IPS DF 19.7 (cell line): ENCODE results near the gene VCX3B.
"Not testable (repeated sequence)": the region's sequence is repeated elsewhere in the genome, so short reads cannot be mapped to it uniquely, and the experiment has no call there.

Source experiments
- DNase-seq: peaks from one replicate; pipeline ENCODE4 v3.0.0-alpha.2; 2013; ENCODE audit warnings: low read depth, low spot score

VCX3B gene

DNA sequence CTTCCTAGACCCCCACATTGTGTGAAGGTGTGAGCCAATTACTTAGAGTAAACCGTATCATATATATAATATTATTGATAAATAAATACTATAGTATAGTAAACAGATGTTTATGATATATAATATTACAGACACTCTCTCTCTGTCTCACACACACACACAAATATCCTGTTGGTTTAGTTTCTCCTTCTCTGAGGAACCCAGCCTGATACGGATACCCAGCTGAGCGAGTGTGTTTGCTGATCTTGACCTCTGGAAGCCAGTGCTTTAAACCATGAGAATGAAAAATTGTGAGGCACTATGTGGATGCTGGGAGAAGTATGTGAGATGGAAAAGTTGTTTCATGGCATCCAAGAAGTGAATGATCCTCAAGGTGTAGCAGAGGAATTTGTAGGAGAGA lies at the start of gene VCX3B:
VCX3B (plus strand) TSS at position 301 of the 400 bp plus-strand sequence. CDS start 621 bp downstream, outside the sequence.
- not testable (repeated sequence) for DNase-seq

DNA sequence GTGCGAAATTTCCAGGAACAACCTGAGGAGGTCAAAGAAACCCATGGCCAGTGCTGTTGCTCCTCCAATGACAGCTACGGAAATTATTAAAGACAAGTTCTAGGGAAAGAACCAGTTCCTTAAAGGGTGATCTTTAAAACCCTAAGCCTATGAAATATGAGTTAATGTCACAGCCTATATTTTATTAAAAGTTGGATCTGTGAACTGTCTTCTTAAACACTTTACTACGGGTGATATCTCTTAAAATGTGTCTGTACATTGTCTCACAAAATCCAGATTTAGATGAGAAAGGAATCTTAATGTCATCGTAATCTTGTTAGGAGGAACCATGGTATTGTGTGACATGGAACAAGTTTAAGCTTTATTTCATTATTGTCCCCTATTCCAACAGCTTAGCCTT lies 46.3 kb upstream of the VCX3B start:
- DNase-seq: no peak

DNA sequence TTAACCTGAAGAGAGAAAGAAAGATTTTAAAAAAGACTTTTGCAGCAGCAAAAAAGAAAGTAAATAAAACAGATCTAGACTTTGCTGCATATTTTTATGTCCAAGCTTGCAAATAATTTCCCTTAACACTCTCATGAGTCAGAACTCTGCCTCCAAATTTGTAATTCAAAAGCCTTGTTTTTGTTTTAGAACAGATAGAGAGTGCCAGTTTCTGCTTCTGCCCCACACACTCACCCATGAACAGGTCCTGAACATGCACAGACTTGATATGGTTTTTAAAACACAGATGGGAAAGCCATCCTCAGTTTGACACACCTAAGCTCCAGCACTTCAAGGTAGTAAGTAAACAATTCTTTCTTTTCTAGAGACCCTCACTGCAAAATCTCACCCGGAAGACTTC lies 39.7 kb upstream of the VCX3B start:
- no peak for DNase-seq

DNA sequence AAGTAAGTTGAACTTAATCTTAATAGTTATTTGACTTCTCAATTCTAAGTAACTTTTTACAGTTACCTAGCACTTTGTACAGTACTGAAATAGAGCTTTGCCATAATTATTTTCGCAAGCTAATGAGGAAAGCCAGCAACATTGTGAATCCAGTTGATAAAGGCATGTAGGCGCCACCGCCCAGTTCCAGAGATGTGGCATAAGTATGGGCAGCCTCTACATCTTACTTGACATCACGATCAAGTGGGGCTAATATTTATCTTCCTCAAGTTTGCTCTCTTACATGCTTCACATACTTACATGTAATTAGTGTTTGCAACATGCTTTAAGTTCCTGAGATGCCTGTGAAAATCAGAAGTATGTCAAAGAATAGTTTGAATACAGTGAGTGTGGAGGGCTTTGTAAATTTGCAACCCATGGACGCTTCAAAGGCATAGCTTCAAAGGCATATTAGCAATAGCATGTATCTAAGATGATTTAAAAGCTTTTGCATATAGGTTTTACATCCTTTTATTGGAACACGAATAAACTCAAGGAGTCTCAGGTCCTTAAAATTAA lies 34.9 kb upstream of the VCX3B start:
- DNase-seq: no peak

DNA sequence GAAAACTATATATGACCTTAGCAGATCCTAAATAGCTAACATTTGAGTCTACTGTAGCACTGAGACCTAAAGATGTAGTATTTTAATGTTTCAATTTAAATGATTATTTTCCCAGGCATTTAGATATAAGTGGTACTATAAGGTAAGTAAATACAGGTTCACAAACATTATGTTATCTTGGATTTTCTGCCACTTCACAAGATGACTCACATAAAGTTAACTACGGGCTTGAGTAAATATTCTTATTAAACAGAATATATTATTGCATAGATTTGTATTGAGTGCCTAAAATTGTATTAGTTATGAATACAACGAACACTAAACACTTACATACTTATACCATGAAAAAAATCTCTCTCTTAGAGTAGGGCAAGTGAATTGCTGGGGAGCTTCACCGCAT lies 34.2 kb upstream of the VCX3B start:
- no peak for DNase-seq

DNA sequence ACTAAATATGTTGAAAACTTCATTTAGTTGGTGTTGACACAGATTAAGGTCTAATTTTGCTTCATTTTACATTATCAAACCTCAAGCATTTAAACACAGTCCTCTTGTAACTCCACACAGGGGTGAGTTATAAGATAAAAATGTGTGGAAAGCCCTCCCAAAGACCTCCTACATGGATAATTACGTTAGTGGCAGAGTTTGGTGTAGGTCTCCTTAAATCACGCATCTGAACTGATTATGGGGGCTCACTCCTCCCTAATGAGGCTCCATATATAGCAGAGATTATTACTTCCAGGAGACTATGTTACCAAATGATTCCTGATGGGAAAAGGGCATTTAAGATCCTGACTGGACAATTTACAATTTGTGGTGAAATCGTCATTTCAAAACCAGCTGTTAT lies 32.2 kb upstream of the VCX3B start:
- DNase-seq: no peak

DNA sequence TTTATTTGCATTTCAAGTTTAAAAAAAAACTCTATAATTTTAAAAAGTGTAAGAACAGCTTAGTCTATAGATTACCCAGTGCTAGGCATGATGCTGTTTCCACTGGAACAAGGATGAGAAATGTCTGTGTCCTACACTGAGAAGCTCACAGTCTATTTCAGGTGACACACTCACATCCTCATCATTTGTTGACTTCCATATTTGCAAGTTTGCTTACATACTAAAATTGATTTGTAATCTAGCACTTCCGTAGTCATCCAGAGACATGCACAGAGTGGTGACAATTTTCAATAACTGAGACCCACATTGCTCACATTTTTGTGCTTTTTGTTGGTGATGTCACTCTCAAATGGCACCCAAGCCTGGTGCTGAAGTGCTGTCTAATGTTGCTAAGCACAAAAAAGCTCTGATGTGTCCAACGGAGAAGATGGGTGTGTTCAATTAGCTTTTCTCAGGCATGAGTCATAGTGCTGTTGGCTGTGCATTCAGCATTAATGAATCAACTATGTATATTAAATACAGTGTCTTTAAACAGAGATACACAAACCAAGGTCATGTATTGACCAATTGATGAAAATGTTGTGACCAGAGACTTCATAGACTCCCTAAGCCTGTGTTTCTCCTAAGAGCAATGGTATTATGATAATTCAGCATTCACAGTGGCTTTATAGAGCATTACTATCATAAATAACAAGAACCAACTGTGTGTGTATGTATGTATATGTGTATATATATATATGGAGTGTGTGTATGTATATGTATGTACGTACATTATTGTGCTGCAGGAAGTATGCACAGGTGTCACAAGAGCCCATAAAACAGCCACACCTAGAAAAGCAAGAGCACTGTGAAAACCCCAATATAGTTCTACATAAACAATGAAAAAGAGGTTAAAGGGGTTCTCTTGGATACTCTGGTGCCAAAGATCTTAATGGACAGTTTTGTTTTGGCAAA lies 31.2 kb upstream of the VCX3B start:
- DNase-seq: no peak

DNA sequence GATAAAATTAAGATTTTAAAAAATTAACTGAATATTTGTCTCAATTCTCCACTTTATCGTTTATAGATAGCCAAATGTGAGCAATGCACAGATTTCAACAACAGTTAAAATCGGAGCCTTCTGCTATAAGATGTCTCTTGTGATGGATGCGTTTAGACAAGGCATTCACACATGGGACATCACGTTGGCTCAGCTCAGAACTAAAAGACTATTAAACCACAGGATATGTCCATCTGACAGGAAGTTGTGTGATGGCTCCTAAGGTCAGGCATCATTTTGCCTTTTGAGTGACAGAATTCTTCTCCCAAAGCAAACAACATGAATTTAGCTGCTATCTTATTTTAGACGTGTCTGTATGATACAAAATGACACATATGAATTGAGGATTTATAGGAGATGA lies 17.3 kb upstream of the VCX3B start:
- DNase-seq: no peak

DNA sequence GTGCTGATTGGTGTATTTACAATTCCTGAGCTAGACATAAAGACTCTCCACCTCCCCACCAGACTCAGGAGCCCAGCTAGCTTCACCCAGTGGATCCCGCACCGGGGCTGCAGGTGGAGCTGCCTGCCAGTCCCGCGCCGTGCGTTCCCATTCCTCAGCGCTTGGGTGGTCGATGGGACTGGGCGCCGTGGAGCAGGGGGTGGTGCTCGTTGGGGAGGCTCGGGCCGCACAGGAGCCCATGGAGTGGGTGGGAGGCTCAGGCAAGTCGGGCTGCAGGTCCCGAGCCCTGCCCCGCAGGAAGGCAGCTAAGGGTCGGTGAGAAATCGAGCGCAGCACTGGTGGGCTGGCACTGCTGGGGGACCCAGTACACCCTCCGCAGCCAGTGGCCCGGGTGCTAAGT lies 12.3 kb upstream of the VCX3B start:
- DNase-seq: not testable (repeated sequence)

DNA sequence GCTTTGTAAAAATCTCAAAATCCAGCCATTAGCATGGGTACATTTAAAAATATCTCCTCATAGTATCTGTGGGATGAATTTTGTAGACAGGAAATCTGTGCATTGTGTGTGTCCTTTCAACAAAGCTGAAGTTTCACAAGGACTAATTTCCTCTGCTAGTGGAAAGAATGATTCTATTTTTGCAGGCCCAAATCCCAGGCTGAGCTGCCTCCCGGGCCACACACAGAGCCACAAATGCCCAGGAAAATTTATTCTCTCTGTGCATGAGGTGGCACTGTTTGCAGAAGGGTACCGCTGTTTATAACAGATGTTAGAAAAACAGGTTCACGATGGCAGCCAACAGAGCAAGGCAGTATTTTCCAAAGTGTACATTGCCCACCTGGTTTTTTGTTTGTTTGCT lies 11.0 kb upstream of the VCX3B start:
- no peak for DNase-seq

DNA sequence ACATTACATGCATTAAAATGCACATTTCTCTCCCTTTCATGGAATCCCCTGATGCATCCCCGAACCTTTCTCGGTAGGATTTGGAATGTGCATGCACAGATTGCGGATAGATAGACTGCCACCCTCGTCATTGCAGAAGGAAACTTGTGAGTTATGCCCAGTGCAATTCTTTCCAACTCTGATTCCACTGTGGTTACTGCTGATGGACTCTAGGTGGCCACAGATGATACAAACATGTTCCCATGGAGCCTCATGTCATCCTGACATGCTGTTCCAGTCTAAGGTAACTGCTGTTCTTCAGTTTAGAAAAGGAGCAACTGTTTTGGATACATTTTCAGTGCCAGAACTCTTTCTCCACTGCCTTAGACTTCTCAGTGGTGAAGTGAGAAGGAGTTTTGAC lies 9.1 kb upstream of the VCX3B start:
- DNase-seq: no peak

DNA sequence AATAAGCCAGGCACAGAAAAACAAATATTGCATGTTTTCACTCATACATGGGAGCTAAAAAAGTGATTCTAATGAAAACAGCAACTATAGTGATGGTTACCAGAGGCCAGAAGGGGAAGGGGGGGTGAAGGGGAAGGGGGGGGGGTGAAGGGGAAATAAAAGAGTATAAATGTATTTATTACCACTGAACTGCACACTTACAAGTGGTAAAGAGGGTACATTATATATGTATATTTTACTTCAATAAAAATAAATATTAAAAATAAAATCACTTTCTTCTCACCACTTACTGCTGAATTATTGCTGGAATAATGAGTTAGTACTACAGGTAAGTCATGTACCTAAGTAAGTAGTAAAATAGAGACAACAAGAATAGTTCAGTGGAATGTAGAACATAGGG lies 2.1 kb upstream of the VCX3B start:
- DNase-seq: no peak

DNA sequence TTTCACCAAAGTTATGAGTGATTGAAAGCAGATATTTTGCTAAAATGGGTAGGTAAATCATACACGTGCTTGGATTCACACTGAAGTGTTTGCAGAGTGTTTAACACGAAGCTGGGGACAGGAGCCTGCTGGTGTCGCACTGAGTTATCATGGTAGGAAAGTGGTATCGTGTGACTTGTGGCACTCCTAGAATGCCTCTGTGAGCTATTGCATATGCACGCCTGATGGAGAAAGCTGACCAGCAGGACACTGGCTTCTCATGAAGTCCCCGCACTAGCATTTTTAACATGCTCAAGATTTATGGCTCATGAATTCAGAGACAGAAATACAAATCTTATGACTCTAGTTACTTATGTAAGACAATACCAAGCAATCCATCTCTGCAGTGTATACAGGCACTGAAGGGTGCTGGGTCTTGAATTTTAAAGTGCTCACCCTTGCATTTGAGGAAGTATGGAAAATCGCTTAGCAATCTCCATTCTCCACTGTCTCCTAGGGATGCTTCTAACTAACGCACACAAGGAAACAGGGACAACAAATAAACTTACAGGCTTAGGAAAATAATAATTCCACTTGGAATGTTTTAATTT lies 19.8 kb downstream of the VCX3B start:
- no peak for DNase-seq

DNA sequence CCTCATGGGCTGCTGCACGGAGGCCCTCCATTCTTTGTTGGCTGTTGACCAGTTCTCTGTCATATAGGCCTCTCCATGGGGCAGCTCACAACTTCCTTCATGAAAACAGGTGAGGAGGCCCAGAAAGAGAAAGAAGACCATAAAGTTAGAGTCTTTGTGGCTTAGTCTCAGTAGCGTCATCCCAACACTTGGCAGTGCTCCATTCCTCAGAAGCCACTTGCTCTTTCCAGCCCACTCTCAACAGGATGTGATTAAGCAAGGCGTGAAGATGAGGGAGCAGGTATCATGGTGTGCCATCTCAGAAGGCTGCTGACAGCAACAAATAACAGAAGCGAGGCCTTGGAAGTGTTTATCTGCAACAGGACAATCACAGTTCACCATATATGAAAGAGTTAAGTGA lies 30.4 kb downstream of the VCX3B start:
- DNase-seq: not testable (repeated sequence)

DNA sequence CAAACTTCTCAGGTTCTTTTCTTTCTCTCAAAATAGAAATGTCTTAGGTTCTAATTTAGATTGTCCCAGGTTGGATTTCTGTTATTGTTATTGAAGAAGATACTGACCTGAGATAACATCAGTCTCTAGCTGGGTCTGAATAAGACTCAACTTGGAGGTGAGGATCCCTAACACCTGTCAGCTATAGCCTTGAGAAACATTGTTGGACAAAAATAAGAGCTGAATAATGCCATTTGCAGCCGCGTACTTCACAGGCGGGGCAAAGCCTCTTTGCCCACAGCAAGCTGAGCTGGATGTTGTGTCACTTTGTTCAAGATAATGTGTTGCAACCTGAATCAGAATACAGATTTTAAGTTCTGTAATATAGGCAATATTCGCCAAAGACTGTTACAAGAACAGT lies 35.6 kb downstream of the VCX3B start:
- DNase-seq: no peak

DNA sequence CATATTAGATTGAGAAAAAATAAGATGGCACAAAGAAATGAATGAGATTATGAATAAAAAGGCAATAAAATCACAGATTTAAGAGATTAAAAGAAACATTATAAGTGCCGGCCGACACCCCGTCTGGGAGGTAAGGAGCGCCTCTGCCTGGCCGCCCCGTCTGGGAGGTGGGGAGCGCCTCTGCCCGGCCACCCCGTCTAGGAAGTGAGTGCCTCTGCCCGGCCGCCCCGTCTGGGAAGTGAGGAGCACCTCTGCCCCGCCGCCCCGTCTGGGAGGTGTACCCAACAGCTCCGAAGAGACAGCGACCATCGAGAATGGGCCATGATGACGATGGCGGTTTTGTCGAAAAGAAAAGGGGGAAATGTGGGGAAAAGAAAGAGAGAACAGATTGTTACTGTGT lies 37.5 kb downstream of the VCX3B start:
- not testable (repeated sequence) for DNase-seq

DNA sequence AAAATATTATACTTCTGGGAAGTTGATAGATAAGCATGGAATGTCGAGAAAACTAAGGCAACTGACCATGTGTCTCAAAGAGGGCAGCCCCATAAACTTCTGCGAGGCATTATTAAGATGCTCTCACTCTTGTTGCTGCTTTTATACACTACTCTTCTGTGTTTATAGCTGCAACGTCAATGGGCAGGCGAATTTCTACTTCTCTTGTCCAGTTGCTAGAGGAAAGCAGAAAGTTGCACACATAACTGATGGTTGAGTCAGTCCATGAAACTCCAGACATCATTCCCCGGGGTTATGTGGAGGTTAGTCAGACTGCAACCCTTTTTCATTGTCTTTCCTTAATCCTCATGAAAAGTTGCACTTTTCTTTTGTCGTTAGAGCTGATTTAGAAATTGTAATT lies 39.8 kb downstream of the VCX3B start:
- DNase-seq: no peak
